Measurements from ENCODE around the gene MYL9.
"Not testable (repeated sequence)": the region's sequence is repeated elsewhere in the genome, so short reads cannot be mapped to it uniquely, and the experiment has no call there.

MYL9 gene

GRCh38 chr20:36541227-36541767 lies at the start of gene MYL9:
MYL9 (plus strand) TSS chr20:36541519; CDS start chr20:36544885, 3,366 bp downstream.
- DNase-seq (ENCODE audit: low read depth), result peak; percentile 73

GRCh38 chr20:36491901-36492617 lies 49.3 kb upstream of the MYL9 start:
- peak; percentile 44 for DNase-seq (ENCODE audit: low read depth)

- DNase-seq (ENCODE audit: low read depth), result no peak
These were observed 48.1 kb upstream of the MYL9 start for GRCh38 chr20:36493051-36493800.

GRCh38 chr20:36493801-36494114 lies 47.6 kb upstream of the MYL9 start:
- peak; percentile 48 for DNase-seq (ENCODE audit: low read depth)

- no peak for DNase-seq (ENCODE audit: low read depth)
These were observed 44.3 kb upstream of the MYL9 start for GRCh38 chr20:36496707-36497669.

- no peak for DNase-seq (ENCODE audit: low read depth)
These were observed 43.5 kb upstream of the MYL9 start for GRCh38 chr20:36497856-36498255.

- no peak for DNase-seq (ENCODE audit: low read depth)
These were observed 42.7 kb upstream of the MYL9 start for GRCh38 chr20:36498386-36499179.

- DNase-seq (ENCODE audit: low read depth), result no peak
These were observed 42.1 kb upstream of the MYL9 start for GRCh38 chr20:36499211-36499610.

GRCh38 chr20:36499723-36500501 lies 41.4 kb upstream of the MYL9 start:
- DNase-seq (ENCODE audit: low read depth), result no peak

GRCh38 chr20:36501367-36502006 lies 39.8 kb upstream of the MYL9 start:
- DNase-seq (ENCODE audit: low read depth), result no peak

- DNase-seq (ENCODE audit: low read depth), result no peak
These were observed 37.0 kb upstream of the MYL9 start for GRCh38 chr20:36504295-36504694.

GRCh38 chr20:36506253-36506652 lies 35.1 kb upstream of the MYL9 start:
- DNase-seq (ENCODE audit: low read depth), result no peak

GRCh38 chr20:36507746-36508145 lies 33.6 kb upstream of the MYL9 start:
- no peak for DNase-seq (ENCODE audit: low read depth)

- no peak for DNase-seq (ENCODE audit: low read depth)
These were observed 22.2 kb upstream of the MYL9 start for GRCh38 chr20:36519012-36519719.

- peak; percentile 73 for DNase-seq (ENCODE audit: low read depth)
These were observed 21.4 kb upstream of the MYL9 start for GRCh38 chr20:36519944-36520343.

- no peak for DNase-seq (ENCODE audit: low read depth)
These were observed 19.8 kb upstream of the MYL9 start for GRCh38 chr20:36521526-36521925.

GRCh38 chr20:36522412-36522811 lies 18.9 kb upstream of the MYL9 start:
- DNase-seq (ENCODE audit: low read depth), result not testable (repeated sequence)

GRCh38 chr20:36523341-36523740 lies 18.0 kb upstream of the MYL9 start:
- no peak for DNase-seq (ENCODE audit: low read depth)

- no peak for DNase-seq (ENCODE audit: low read depth)
These were observed 15.5 kb upstream of the MYL9 start for GRCh38 chr20:36525620-36526365.

Data from amniotic epithelial cell (primary cell).